HG02852 (cell line): ENCODE data around the gene SRMS.
"Not testable (repeated sequence)": the region's sequence is repeated elsewhere in the genome, so short reads cannot be mapped to it uniquely, and the experiment has no call there.

Experiments
- ATAC-seq: cut with Tn5 transposase; IDR thresholded peaks from one replicate; pipeline ENCODE4 v1.9.1; 2021; ENCODE audit warnings: mild to moderate bottlenecking, moderate library complexity; ENCODE audit not compliant: unreplicated experiment

The SRMS gene

DNA sequence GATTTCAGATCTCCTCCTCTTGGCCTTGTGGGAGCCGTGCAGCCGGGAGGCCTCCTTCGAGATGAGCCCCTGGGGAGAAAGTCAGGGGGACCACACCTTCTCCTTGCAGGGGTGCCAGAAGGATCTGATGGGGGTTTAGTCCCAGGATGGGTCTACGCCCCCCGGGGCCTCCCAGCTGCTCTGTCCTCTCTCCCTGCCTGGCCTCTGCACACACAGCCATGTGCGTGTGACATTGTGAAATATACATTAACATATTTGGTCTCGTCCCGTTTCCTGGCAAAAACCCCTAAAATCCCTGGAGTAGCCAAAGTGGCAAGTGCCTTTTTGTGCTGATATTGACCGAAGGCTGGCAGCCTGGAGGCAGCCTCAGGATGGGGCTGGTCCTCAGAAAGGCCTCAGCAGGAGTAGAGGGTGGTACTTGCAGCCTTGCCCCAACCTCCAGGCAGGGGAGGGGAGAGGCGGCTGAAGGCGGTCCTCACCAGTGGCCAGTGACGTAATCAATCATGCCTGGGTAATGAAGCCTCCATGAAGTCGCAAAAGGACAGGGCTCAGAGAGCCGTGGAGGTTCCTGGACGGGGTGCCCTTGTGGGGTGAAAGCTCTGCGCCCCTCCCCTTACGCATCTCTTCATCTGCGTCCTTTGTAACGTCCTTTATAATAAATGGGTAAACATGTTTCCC, 31.6 kb upstream of the SRMS start:
- no peak for ATAC-seq

GRCh38 chr20:63578224-63579016, 30.9 kb upstream of the SRMS start:
- ATAC-seq, result no peak

DNA sequence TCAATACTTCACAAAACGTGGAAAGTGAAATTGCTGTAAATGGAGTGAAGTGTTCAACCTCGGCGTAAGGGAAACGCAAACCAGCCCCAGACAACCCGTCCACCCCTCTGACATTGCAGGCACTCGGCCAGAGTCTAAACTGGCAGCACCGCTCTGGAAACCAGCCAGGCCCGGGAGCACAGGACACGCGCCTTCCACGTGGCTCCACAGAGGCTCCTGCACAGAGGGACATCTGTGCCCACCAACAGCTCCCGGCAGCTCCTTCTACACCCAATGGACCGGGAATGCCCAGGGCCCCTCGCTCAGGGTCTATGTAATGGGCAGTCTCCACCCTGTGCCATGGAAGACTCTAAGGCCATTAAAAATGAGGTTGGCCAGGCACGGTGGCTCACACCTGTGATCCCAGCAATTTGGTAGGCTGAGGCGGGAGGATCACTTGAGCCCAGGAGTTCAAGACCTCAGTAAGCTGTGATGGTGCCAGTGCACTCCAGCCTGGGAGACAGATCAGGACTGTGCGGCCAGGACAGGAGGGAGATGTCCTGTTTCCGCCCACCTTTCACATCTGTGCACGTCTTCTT, 29.9 kb upstream of the SRMS start:
- ATAC-seq, result no peak

DNA sequence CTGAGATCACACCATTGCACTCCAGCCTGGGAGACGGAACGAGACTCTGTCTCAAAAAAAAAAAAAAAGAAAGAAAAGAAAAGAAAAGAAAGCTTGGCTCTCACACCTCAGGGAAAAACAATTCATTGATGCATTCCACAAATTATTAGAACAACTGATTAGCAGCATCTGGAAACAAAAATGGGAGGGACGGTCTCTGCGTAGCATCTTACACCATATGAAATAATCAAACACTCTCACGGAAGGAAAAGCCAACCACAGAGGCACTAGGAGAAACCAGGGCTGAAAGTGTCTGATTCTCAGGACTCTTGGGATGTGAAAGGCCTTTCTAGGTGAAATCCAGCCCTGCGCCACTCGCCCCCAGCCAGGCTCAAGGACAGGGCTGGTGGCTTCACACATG, 28.8 kb upstream of the SRMS start:
- ATAC-seq, result no peak

DNA sequence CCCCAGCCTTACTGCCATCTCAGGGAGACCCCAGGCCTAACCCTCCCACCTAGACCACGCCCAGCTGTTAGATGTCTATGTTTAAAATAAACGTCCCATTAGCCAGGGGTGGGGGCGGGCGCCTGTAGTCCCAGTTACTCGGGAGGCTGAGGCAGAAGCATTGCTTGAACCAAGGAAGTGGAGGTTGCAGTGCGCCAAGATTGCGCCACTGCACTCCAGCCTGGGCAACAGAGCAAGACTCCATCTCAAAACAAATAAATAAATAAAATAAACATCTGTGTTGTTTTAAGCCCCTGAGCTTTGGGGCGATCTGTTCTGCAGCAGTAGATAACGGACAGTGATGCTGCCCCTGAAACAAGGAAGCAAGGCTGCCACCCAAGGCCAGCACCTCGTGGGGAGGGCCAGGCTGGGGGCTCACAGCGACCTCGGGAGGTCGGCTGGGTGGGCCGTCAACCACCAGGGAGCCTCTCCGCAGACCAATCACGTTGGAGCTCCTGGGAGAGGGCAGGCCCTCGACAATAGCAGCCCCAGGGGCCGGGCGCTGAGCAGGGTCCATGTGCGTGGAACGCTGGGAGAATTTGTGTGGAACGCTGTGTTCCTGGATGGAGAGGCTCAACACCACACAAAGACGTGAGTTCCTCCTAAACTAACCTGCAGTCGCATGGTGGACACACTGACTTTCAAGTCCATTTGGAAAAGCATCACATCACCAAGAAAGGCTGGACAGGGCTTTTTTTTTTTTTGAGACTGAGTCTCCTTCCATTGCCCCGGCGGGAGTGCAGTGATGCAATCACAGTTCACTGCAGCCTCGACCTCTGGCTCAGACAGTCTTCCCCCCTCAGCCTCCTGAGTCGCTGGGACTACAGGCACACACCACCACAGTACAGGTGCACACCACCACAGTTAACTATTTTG, 27.5 kb upstream of the SRMS start:
- no peak for ATAC-seq

GRCh38 chr20:63574156-63574828, 26.7 kb upstream of the SRMS start, which contains the start of gene HELZ2:
Gene HELZ2, minus strand, starts transcription at chr20:63574239. Its CDS starts 1,854 bp downstream, at chr20:63572385.
- no peak for ATAC-seq

DNA sequence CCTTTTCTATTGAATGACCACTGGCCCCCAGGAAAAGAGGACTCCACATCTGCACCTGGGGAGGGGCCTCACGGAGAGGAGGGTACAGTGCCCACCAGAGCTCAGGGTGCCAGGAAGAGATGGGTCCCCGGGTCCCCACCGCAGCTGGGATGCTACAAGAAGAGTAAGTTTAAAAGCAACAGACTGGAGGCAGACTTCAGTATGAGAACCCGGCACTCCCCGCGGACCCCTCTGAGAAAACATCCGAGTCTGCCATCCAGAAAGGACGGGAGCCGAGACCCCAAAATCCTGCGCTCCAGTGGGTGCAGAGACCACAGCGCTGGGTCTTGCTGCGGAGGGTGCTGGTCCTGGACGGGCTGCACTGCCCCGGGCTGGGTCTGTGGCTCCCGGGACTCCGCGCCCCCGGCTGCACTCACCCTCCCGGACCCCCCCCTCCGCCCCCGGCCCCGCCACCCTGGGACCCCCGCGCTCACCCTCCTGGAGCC, 26.1 kb upstream of the SRMS start:
- no peak for ATAC-seq

- no peak for ATAC-seq
Observed at GRCh38 chr20:63572788-63573646, 25.5 kb upstream of the SRMS start.

GRCh38 chr20:63572071-63572787, 24.7 kb upstream of the SRMS start:
- ATAC-seq, result no peak

GRCh38 chr20:63571087-63571478, 23.5 kb upstream of the SRMS start:
- ATAC-seq, result not testable (repeated sequence)

DNA sequence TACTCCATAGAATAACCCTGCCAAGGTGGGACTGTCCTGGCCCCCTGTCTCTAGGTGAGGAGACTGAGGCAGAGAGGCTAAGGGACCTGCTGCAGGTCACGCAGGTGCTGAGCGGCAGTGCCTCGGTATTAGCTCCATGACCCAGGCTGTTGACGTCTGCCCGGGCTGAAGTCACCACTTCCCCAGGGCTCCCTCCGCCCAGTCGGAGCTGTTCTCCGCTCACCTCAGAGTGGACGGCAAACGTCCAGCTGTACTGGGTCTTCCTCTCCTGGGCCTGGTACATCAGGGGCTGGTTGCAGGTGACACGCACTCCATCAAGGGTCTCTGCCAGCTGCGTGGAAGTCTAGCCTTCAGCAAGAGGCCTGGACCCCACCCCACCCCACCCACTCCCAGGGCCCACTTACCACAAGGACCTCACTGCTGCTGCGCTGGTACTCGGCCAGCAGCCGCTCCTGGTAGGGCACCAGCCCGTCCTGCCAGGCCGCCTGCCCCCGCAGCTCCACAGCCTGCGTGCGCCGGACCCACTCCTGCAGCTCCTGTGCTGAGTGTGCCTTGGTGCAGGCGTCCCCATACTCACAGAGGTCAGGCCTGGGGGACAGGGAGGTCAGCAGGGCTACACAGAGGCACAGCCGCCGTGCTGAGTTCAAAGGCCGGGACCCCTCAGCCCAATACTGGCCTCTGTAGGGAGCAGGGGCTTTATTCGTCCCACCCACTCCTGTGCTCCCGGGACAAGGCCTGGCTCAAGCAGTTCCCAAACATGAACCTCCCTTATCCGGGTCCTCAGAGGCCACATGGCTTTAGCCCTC, 22.9 kb upstream of the SRMS start:
- ATAC-seq, result no peak

- no peak for ATAC-seq
Observed at GRCh38 chr20:63568986-63569949, 21.7 kb upstream of the SRMS start.

- ATAC-seq, result no peak
Observed at GRCh38 chr20:63568170-63568981, 20.8 kb upstream of the SRMS start.

DNA sequence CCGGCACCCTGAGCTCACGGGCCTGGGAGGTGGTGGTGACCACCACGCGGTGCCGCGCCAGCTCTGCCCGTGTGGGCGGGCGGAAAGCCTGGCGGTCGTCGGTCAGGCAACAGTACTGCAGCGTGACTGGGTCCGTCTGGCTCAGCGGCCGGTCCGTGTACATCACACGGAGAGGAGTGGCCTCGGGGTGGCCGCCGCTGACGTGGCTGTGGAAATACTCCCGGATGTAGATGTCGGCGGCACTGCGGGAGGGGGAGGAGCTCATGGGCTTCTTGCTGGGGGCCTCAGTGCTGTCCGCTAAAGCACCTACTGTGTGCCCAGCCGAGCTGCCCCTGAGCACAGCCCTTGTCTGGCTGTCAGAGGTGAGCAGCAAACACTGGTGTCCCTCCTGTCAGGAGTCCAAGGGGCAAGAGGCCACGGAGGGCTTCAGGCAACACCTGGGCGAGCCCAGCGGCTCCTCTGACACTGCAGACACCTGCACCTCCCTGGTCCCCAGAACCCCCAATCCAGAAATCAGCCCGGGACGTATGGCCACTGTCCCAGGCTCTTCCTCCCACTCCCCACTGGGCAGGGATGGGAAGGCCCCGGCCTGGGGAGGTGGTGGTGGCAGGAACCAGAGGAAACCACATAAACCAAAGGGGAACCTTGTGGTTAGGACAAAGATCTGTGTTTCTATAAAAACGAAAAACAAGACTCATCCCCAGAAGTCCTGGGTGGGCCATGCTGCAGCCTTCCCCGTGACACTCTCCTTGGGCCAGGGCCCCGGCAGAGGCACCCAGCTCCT, 20.0 kb upstream of the SRMS start:
- ATAC-seq, result peak; percentile 74

DNA sequence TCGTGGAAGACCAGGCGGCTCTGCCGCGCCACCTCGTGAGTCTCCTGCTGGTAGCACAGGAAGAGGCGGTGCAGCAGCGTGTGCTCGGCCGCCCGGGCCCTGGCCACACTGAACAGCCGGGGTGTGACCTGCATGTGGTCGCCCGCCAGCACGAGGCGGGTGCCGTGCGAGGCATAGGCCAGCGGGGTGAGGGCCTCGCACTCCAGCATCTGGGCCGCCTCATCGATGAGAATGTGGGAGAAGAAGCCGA, 19.5 kb upstream of the SRMS start:
- no peak for ATAC-seq
